HepG2 (cell line): Measurements from ENCODE around the gene BPIFB6. TPM values are rescaled to one million over a fixed set of nuclear protein-coding genes. Genes with fewer than 3 reads are reported as not detected.
A peak's percentile ranks its signal among the peaks of the same experiment; 100 is the strongest.

Source experiments
- CREB1 ChIP-seq, 2 experiments: fragments of 450-650 bp in 1 of 2; IDR thresholded peaks; 2 replicates each; pipeline ENCODE4 v1.6.1; 2016 to 2017; ENCODE audit warnings: control low read depth in 1 of 2, mild to moderate bottlenecking in 1 of 2, missing compliant biosample characterization in 1 of 2, missing genetic modification characterization in 1 of 2
- ELK4 ChIP-seq: sonication (generic); formaldehyde crosslinking; IDR thresholded peaks from 2 replicates; pipeline ENCODE4 v1.9.0; 2021; ENCODE audit warnings: missing genetic modification reagents, borderline replicate concordance
- JDP2 ChIP-seq: sonication (generic); formaldehyde crosslinking; IDR thresholded peaks from 2 replicates; pipeline ENCODE4 v1.8.1; 2022; ENCODE audit warnings: missing genetic modification reagents, borderline replicate concordance
- KDM1A ChIP-seq: IDR thresholded peaks from 2 replicates; pipeline ENCODE4 v1.6.1; 2016; ENCODE audit warnings: missing compliant biosample characterization
- MTERF4 ChIP-seq: sonication (generic); formaldehyde crosslinking; IDR thresholded peaks from 2 replicates; pipeline ENCODE4 v1.8.0; 2023; ENCODE audit warnings: mild to moderate bottlenecking, missing genetic modification reagents
- MXD4 ChIP-seq: IDR thresholded peaks from 2 replicates; pipeline ENCODE4 v1.6.1; 2016; ENCODE audit warnings: mild to moderate bottlenecking, missing biosample characterization, missing genetic modification reagents
- RERE ChIP-seq: IDR thresholded peaks from 2 replicates; pipeline ENCODE4 v1.6.1; 2016; ENCODE audit warnings: low read depth, missing genetic modification reagents, missing compliant biosample characterization
- SMAD9 ChIP-seq: sonication (generic); formaldehyde crosslinking; IDR thresholded peaks from 2 replicates; pipeline ENCODE4 v1.5.1; 2020; ENCODE audit warnings: mild to moderate bottlenecking, missing genetic modification reagents
- SP4 ChIP-seq: sonication (generic); formaldehyde crosslinking; IDR thresholded peaks from 2 replicates; pipeline ENCODE4 v1.8.1; 2023; ENCODE audit warnings: mild to moderate bottlenecking, missing genetic modification reagents
- TFDP1 ChIP-seq: IDR thresholded peaks from 2 replicates; pipeline ENCODE4 v1.6.1; 2016; ENCODE audit warnings: missing compliant biosample characterization, missing genetic modification reagents, borderline replicate concordance
- ZNF280B ChIP-seq: sonication (generic); formaldehyde crosslinking; IDR thresholded peaks from 2 replicates; pipeline ENCODE4 v1.5.0; 2020; ENCODE audit warnings: missing genetic modification reagents, mild to moderate bottlenecking, borderline replicate concordance
- ZNF775 ChIP-seq: sonication (generic); formaldehyde crosslinking; IDR thresholded peaks from 2 replicates; pipeline ENCODE4 v1.4.0; 2020; ENCODE audit warnings: missing genetic modification reagents, mild to moderate bottlenecking, moderate library complexity, borderline replicate concordance
- polyA plus RNA-seq, 8 experiments: library from polyadenylated mRNA; depleted of rRNA in 3 of 8; stranded (reverse) in 7 of 8; unstranded in 1 of 8; fragments of >200 nt; fragmentation: Illumina TruSeq in 4 of 8; extraction: Trizol in 4 of 8; gene quantifications; 2 replicates each; pipeline versions ENCODE4 v1.2.1 to v1.2.3, GENCODE V29; 2011 to 2016; ENCODE audit warnings: low read depth in 4 of 8, missing spikeins in 1 of 8, mixed read lengths in 1 of 8; ENCODE audit not compliant: insufficient read depth in 1 of 8
- total RNA-seq, 5 experiments: library from RNA; depleted of rRNA; stranded (reverse); fragments of >200 nt; fragmentation: Illumina TruSeq; extraction: Trizol; gene quantifications; 2 replicates each; pipeline ENCODE4 v1.2.3, GENCODE V29; 2016; ENCODE audit warnings: low read depth in 1 of 5

The BPIFB6 gene
- total and polyA plus RNA-seq, 2 of the 13 experiments (the other 11 are each of a cell fraction or from before 2014, with no cell fraction given), result 0.13 to 1.7 TPM

- no peak; the same call in 1 of the 2 replicates for TF ChIP-seq RERE (CRISPR knock-in tag)
- peak; percentile 37 for TF ChIP-seq TFDP1 (CRISPR knock-in tag)
- TF ChIP-seq SP4 (CRISPR knock-in tag), result 0 out of 2 replicates have a peak, but pooled peaks have one; percentile 52
- no peak for TF ChIP-seq JDP2 (CRISPR knock-in tag)
- peak; percentile 81 for TF ChIP-seq ZNF280B (CRISPR knock-in tag)
- TF ChIP-seq CREB1 (IDR thresholded peaks at IDR 0.05), result no peak
- no peak; the same call in 1 of the 2 replicates for TF ChIP-seq CREB1 (CRISPR knock-in tag; IDR thresholded peaks at IDR 0.05)
- TF ChIP-seq SMAD9 (CRISPR knock-in tag), result no peak; the same call in none of the 2 replicates
- TF ChIP-seq MXD4 (CRISPR knock-in tag), result peak; percentile 35; the same call in 1 of the 2 replicates
- 0 out of 2 replicates have a peak, but pooled peaks have one; percentile 51 for TF ChIP-seq ELK4 (CRISPR knock-in tag)
- TF ChIP-seq ZNF775, result peak; percentile 51; the same call in 1 of the 2 replicates
- TF ChIP-seq MTERF4 (CRISPR knock-in tag), result no peak
- peak; percentile 35; the same call in 1 of the 2 replicates for TF ChIP-seq KDM1A (CRISPR knock-in tag)
Measured at GRCh38 chr20:33007376-33008335, 23.8 kb upstream of the BPIFB6 start, which contains the start of gene BPIFB2 (continued).
